HG03135 (cell line): ENCODE data around the gene CX3CL1.
A peak's percentile ranks its signal among the peaks of the same experiment; 100 is the strongest.

Experiments
- ATAC-seq: cut with Tn5 transposase; IDR thresholded peaks from one replicate; pipeline ENCODE4 v1.9.1; 2021; ENCODE audit warnings: mild to moderate bottlenecking, moderate library complexity; ENCODE audit not compliant: unreplicated experiment

Gene CX3CL1

GRCh38 chr16:57403965-57404817, 31.9 kb downstream of the CX3CL1 start, which contains the start of gene CCL17:
TSS of gene CCL17 (plus strand) at chr16:57404767. CDS start at chr16:57413933, 9,166 bp downstream.
- no peak for ATAC-seq

- ATAC-seq = no peak
Measured at GRCh38 chr16:57405097-57405496, 32.8 kb downstream of the CX3CL1 start.

- ATAC-seq = no peak
Measured at GRCh38 chr16:57406881-57407280, 34.6 kb downstream of the CX3CL1 start.

- no peak for ATAC-seq
Measured at GRCh38 chr16:57407521-57408353, 35.4 kb downstream of the CX3CL1 start.

- ATAC-seq = no peak
Measured at GRCh38 chr16:57409065-57409464, 36.8 kb downstream of the CX3CL1 start.

DNA sequence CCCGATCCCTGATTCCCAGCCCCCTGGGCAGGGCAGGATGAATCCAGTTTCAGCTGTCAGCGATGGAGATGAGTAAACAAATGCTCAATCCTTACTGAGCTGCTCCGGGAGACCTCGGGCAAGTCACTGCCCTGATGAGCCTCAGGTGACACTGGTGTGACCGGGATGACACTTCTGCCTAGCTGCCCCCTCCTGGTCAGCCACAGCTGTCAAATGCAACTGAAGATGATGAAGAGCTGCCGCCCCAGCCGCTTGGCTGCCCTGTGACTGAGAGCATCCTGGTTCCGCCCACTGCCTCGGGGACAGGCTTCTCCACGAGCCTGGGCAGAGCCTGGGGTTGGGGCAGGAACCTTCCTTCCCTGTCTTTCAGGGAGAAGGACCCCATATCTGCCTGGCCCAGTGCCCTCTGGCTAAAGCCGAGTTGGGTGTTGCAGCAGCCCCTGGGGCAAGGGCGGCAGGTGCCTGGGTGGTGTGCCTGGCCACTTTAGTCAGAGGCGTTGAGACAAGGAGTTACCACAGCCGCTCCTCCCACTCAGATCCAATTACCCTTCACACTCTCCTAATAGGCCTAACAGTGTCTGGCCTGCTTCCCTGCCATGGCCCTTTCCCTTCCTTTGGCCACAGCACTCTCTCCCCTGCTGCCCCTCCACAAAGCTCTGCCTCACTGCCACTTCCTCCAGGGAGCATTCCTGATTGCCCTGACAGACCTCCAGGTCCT, 37.7 kb downstream of the CX3CL1 start:
- no peak for ATAC-seq

GRCh38 chr16:57411362-57411976, 39.2 kb downstream of the CX3CL1 start:
- ATAC-seq = no peak

DNA sequence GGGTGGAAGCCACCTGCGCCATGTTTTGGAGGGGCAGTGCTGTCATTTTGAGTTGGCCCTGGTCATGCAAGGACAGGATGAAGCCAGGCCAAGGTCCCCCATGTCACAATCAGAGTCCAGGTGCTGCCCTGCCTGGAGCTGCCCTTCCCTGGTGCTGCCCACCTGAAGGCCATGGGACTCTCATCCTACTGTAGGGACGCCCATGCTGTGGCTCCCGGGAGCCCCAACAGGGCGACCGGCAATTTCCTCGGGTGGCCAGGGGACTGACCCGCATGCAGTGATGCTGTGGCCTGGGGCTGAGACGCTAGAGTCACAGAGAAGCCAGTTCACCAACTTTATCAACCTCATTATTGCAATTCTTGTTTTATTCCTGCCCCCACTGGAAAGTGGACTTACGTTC, 40.3 kb downstream of the CX3CL1 start:
- ATAC-seq = no peak

DNA sequence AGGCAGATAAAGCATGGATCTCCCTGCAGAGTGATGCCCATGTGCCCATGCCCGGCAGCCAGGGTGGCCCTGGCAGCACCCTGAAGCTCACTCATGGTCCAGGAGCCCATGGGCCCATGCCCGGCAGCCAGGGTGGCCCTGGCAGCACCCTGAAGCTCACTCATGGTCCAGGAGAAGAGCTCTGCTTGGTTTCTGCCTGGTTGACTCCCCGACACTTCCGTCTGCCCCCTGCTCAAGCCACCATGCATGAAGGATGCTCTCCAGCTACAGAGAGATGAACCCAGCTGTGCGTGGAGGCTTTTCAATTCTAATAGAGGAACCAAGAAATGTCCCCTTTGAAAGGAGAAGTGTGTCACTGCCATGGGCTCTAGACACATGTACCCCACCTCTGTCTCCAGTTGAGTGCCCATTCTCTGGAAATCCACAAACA, 41.0 kb downstream of the CX3CL1 start:
- ATAC-seq = peak; percentile 69

- ATAC-seq = peak; percentile 7
Measured at GRCh38 chr16:57413733-57414132, 41.4 kb downstream of the CX3CL1 start.

- ATAC-seq = no peak
Measured at GRCh38 chr16:57416084-57416483, 43.8 kb downstream of the CX3CL1 start.

DNA sequence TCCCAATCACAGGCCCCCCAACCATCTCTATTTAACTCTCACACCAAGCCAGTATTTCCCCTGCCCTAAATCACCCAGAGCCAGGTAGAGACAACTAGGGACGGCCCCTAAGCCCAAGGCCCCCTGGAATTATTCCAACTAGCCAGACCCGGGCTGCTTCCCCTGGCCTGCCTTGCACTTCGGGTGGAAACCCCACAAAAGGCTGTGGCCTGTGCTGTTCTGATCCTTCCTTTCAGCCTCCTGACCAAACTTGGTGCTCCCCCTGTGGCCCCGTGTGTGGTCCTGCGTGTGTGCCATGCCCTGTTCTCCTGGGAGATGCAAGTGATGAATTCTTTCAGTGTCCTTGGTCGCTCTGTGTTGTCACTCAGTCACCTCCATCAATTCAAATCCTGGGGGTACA, 47.2 kb downstream of the CX3CL1 start:
- ATAC-seq = no peak

- ATAC-seq = no peak
Measured at GRCh38 chr16:57422026-57422944, 50.0 kb downstream of the CX3CL1 start.

GRCh38 chr16:57423152-57423551, 50.9 kb downstream of the CX3CL1 start:
- no peak for ATAC-seq

- no peak for ATAC-seq
Measured at GRCh38 chr16:57424583-57424982, 52.3 kb downstream of the CX3CL1 start.

GRCh38 chr16:57426356-57426755, 54.1 kb downstream of the CX3CL1 start:
- ATAC-seq = no peak

GRCh38 chr16:57427307-57427706, 55.0 kb downstream of the CX3CL1 start:
- no peak for ATAC-seq

DNA sequence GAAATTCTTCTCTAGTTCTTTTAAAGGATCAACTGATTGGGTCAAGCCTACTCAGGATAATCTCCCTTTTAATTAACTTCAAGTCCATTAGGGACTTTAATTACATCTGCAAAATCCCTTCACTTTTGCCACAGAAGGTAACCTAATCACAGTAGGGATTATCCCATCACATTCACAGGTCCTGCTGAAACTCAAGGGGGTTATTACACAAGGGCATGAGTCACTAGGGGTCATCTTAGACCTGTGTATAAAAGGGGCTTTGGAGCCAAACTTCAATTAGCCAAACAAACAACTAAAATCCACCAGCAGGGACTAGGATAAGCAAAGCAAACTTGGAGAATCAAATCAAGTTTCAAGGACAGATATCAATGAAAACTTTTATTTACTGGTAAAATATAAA, 55.5 kb downstream of the CX3CL1 start:
- no peak for ATAC-seq

- ATAC-seq = no peak
Measured at GRCh38 chr16:57430955-57431354, 58.7 kb downstream of the CX3CL1 start.

DNA sequence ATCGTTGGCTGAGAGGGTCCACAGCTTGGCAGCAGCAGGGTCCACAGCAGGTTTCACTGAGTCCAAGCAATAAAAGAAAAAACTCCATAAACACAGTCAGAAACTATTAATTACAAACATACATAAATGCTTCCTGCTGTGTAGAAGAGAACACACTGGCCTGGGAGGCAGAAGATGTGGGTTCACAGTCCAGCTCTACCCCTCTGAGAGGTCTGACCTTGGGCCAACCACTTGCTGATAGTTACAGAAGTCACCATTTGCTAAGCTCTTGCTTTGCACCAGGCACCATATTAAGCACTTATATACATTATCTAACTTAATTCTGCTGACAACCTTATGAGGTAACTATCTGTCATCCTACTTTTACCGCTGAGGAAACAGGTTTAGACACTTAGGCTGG, 60.2 kb downstream of the CX3CL1 start:
- ATAC-seq = no peak
